Measurements from ENCODE around the gene OMA1. TPM values are rescaled to one million over a fixed set of nuclear protein-coding genes. Genes with fewer than 3 reads are reported as not detected.

Gene OMA1
- polyA plus RNA-seq, 10 donors: 13.0 to 23.2 (median 16.6) TPM

DNA sequence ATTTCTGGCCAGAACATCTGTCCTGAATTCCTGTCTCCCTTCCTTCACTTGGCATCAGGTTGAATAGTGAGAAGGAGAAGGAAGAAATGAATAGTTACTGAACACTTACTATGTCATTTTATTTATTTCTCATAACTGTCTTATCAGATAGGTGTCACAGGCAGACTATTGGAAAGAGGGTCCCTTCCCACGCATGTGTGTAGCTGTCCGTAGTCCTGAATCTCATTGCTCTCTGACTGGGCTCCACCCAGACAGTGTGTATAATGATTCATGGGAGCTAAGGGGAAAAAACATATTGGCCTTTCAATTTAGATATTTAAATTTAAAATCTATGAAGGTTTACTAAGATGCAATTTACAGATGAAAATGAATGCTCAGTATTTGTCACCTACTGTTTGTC lies 86.1 kb downstream of the OMA1 start:
- DNase-seq: peak in 2 of 3 donors; percentile 12 to 42

- no peak for DNase-seq
Measured at GRCh38 chr1:58459911-58460310, 86.6 kb downstream of the OMA1 start.

GRCh38 chr1:58457023-58457635 lies 89.4 kb downstream of the OMA1 start:
- no peak for DNase-seq

- peak in 1 of 3 donors; percentile 76 for DNase-seq
Measured at GRCh38 chr1:58456470-58456869, 90.1 kb downstream of the OMA1 start.

DNA sequence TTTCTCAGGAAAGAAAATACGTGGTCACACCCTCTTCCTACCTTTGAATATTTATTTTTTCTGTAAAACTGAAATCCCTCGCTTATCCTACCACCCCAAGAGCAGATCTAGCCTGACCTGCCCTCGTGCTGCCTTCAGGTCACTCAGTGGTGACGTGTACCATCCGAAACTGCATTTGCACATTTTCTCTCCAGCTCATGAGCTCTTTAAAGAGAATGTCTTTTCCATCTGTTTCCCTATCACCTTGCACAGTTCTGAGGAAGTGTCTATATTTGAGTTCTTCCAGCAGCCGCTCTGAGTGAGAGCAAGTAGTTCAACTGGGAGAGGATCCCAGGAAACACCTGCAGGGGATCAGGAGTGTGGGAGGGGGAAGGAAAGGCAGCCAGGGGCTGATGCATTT lies 91.7 kb downstream of the OMA1 start:
- DNase-seq: peak in 1 of 3 donors; percentile 10

GRCh38 chr1:58454385-58454784 lies 92.1 kb downstream of the OMA1 start:
- DNase-seq: no peak

GRCh38 chr1:58451560-58452191 lies 94.8 kb downstream of the OMA1 start:
- DNase-seq: no peak

DNA sequence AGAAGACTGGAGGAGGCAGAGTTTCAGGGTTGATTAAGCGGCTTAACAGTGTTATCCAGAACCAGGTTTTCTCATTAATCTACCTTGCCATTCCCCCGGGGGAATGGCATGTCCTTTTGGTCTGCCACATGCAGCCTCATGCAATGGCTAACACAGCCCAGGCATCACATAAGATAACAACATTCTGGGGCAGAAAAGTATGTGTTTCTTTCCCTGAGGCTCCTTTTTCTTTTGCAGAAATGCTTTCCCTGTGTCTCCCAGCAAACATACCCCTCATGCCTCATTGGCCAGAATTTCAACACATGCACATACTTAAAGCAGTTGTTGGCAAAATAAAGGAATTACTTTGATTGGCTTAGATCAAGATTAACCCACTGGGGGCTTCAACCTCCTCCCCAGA lies 98.6 kb downstream of the OMA1 start:
- DNase-seq: no peak

- no peak for DNase-seq
Measured at GRCh38 chr1:58447042-58447441, 99.5 kb downstream of the OMA1 start.

- no peak for DNase-seq
Measured at GRCh38 chr1:58446368-58446767, 100.2 kb downstream of the OMA1 start.

DNA sequence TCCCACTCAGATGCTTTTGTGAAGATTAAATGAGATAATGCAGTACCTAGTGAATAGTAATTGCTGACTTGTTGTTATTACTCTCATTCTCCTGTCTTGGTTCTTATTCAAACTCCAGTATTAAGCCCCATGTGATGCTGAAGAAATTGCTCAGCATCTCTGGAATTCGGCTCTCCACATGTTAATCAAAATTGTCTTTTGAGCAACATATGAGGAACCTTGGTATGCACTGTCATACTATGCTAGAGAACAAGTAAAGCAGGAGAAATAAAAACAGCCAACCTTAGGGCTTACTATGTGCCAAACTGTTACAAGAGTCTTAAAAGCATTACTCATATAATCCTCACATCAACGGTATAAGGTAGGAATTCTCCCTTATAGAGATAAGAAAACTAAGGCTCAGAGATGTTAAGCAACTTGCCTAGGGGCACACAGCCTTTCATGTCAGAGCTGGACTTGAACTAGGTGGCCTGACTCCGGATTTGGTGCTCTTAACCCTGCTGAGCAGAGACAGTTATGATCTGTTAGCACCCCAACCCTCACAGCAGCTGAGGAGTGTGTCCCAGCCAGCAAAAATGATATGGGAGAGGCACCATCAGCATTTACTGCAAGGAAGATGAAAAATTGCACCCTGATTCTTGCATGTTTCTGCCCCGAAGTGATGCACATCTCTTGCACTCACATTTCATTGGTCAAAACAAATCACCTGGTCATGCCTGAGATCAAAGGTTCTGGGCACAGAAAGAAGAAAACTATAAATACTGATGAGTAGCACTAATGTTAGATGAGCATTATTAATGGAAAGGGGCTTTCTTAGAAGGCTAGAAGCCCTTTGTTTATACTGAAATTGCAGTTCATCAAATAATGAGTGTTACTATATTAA lies 102.3 kb downstream of the OMA1 start:
- no peak for DNase-seq

GRCh38 chr1:58442114-58442513 lies 104.4 kb downstream of the OMA1 start:
- peak in 1 of 3 donors; percentile 53 for DNase-seq

DNA sequence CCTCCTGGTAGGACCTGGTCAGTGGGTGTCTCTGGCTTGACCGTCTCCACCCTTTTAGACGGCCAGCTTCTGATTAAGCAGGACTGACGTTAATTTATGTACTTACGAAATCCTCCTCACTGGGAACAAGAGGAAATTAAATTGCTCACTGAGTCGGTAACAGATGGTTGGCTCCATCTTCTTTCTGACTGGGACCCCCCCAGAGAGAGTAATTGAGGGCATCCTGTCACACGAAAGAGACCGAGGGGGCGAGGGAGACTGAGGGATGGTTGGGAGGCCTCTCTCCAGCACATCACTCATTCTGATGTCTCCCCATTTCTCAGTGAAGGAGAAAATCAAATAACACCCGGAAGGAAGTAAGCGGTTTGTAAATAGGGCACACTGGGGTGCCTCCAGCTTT lies 104.8 kb downstream of the OMA1 start:
- DNase-seq: peak in 1 of 3 donors; percentile 10

DNA sequence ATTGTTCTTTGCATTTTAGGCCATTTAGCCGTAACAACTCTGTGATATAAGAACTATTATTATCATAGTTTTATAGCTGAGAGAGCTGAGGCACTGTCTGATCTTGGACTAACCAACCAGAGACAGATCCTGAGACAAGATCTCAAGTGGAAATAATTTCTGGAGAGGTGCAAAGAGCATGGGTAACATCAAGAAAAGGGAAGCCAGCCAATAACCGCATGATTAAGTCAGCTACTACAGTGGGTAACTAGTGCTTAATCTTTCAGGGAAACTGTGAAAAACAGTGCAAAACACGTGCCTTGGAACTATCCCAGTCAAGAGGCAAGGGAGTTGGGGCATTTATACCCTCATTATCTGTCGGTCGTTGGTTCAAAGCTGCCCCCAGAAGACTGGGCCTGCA lies 105.8 kb downstream of the OMA1 start:
- DNase-seq: no peak

DNA sequence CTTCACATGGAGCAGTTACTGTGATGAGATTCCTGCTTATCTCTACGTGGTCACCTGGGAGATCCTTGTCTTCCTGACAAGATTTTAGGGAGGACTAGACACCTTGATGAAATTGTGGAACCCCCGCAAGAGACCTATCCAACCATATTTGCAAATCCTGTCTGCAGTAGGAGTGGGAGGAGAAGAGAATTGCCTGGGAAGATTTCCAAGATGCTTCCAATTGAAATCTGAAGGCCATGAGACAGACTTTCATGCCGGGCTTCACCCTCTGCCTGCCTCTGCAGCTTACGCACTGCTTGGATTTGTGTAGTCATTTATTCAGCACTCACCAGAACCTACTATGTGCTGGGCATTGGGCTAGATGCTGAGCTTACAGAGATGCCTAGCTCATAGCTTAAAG lies 106.6 kb downstream of the OMA1 start:
- no peak for DNase-seq

GRCh38 chr1:58438468-58438867 lies 108.1 kb downstream of the OMA1 start:
- DNase-seq: no peak

DNA sequence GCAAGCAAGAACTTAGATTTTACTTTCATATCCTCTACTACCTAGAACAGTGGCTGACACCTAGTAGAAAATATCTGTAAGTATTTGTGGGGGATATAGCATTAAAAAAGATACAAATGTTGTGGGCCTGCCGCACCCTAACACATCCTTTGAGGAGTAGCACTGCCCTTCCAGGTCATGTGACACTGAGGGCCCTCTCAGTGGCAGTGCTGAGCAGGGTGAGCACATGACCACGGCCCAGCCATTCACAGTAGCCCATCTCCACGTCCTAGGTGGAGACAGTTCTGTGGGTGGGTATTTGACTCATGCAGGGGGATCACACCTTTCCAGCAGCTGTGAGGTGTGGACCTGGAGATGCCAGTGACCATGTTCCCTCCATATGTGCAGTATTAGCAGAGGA lies 108.9 kb downstream of the OMA1 start:
- DNase-seq: no peak

DNA sequence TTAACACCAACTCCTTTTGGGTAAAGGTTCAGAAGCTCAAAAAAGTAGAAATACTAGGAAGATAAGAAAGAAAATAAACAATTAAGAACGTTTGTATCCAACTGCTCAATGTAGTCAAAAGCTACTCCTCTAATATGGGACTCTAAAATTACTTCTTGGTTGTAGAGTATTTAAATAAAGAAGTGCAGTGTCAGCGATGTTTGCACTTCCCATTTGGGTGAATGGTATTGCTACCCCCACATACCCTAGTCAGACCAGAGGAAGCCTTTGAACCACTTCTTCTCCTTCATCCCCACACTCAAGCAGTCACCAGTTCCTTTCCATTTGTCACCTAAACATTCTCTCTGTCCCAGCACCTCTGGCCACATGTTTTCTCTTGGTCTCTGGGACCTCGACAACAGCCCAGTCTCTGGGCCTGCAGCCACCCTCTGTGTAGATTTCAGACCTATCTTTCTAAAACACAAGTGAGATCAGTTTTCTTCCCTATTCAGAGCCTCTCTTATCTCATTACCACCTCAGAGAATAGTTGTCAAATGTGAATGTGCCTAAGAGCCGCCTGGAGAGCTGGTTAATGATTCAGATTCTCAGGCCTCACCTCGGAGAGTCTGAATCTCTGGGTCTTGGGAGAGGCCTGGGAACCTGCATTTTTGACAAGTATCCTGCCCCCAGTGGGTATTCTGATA lies 109.8 kb downstream of the OMA1 start:
- DNase-seq: no peak

GRCh38 chr1:58435376-58435775 lies 111.2 kb downstream of the OMA1 start:
- DNase-seq: no peak

DNA sequence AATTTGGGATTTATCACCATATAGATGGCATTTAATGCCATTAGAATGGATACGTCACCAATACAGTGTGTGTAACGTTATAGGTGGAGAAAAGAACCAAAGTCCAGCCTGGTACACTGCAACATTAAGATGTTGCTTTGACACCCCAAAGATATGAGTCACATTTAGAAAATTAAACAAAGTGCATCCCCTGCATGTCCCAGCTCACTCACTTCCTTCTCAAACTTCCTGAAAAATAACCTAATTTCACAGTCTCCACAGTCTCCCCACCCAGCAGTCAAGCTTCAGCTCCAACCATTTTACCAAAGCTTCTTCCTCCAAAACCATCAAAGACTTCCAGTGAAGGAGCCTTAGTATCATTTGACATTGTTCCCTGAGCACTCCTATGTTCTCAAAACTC lies 111.9 kb downstream of the OMA1 start:
- DNase-seq: no peak

- DNase-seq: no peak
Measured at GRCh38 chr1:58434181-58434580, 112.3 kb downstream of the OMA1 start.
